Measurements from ENCODE around the gene IPCEF1.

IPCEF1 gene

GRCh38 chr6:154243793-154244750 lies 112.5 kb downstream of the IPCEF1 start:
- no peak for DNase-seq

- no peak for DNase-seq
These were observed 113.8 kb downstream of the IPCEF1 start for GRCh38 chr6:154242617-154243357.

DNA sequence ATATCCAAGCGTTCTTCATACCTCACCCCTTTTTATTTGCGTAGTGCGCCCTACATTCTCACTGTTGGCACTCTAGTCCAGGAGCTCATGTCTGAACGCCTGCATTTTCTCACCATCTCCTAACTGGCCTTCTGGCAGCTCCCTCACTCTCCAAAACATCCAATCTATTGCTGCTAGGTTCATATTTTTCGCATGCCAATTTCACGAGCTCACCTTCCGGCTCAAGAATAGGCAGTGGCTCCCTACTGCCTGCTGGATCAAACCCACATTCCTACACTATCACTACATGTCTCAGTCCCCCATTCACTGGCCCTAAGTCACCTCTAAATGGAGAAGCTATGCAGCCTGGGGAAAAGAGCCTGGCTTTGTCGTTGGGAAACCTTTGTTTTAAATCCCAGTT lies 115.0 kb downstream of the IPCEF1 start:
- no peak for DNase-seq

DNA sequence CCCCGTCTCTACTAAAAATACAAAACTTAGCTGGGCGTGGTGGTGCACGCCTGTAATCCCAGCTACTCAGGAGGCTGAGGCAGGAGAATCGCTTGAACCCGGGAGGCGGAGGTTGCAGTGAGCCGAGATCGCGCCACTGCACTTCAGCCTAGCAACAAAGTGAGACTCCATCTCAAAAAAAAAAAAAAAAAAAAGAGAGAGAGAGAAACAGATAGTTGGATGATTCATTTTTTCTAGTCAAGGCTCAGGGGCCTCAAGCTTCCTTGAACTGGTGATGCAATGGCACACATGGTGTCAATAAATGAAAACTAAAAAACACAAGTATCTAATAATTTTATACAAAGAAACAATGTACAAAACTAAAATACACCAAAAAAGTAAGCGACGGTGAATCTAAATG lies 115.5 kb downstream of the IPCEF1 start:
- DNase-seq = peak; percentile 22

DNA sequence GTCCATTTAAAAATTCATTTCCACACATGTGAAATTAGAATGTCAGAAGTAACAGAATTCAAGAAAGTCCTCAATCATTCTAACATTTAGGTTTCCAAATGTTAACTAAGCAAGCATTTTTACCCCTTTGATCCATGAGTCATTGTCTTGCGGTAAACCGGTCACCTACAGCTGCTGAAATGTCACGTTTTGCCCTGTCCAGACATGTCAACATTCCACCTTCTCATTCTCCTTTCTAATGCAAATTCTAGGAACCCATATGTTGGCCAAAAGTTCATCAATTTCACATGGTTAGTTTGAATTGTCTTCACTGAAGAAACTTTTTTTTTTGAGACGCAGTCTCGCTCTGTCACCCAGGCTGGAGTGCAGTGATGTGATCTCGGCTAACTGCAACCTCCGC lies 117.2 kb downstream of the IPCEF1 start:
- no peak for DNase-seq

DNA sequence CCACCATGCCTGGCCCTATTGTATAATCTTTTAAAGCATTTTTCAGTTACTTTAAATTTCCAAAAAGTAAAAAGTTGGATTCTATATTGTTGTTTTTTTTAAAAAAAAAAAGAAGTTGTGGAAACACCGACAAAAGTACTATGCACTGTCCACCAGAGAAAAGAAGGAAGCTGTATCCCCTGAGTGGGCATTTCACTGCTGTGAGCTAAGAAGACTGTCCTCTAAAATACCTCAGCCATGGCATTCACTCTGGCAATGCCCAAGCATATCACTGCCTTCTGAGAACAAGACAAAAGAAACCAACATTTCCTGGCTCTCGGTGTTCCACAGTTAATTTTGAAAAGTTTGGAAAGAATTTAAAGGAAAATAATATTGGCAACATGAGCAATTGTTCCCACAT lies 117.8 kb downstream of the IPCEF1 start:
- DNase-seq = no peak

- no peak for DNase-seq
These were observed 119.8 kb downstream of the IPCEF1 start for GRCh38 chr6:154236646-154237301.

DNA sequence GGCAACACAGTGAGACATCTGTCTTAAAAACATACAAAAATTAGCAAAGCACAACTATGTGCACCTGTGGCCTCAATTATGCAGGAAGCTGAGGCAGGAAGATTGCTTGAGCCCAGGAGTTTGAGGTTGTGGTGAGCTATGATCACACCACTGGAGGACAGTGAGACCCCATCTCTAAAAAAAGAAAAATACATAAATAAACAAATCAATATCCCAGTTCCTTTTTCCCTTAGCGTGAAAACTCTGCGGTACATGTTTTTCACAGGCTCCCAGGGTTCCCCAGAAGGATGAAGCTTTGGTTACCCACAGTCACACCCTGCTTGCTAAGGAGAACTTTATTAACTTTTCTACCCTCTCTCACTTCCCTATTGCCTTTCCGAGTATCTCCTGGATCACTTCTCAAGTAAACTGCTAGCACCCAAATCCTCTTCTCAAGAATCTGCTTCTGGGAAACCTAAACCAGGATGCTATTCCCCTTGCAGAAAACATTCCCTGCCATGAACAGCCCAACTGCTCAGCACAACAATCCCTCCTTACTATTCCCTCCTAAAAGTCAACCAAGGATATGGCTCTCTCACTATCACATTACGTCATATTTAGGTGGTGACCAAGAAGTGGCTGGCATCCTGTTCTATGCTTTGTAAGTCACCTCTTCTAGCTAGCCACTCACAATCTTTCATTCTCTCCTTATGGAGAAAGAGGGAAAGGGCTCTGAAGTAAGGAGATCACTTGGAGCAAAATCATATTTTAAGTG lies 122.4 kb downstream of the IPCEF1 start:
- DNase-seq = no peak

GRCh38 chr6:154233383-154233782 lies 123.2 kb downstream of the IPCEF1 start:
- DNase-seq = no peak

GRCh38 chr6:154232013-154232910 lies 124.3 kb downstream of the IPCEF1 start:
- DNase-seq = peak; percentile 40

DNA sequence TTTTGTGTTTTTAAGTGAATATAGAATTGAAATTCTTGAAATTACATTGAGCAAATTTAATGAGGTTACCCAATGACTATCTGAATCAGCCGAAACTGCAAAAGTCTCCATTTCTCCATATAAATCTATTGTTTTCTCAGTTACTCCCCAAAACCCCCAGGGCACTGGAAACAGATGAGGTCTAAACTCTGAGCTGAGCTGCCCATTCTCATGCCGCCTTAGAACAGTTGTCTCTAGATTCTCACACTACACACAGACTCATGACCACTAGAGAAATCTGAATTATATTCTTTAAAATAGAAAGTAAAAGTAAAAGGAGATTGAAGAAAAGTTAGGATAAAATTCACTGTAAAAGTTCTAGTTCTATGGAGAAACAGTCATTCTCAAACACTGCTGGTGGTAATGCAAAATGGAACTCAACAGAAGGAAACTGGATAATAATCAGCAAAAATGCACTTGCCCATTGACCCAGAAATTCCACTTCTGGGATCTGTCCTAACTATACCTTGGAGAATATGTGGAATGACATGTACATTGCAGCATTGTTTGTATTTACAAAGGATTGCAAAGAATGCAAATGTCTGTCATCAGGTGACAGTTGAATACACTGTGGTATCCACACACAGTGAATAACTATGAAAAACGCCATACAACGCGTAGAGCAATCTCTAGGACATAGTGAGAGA lies 125.5 kb downstream of the IPCEF1 start:
- peak; percentile 67 for DNase-seq

DNA sequence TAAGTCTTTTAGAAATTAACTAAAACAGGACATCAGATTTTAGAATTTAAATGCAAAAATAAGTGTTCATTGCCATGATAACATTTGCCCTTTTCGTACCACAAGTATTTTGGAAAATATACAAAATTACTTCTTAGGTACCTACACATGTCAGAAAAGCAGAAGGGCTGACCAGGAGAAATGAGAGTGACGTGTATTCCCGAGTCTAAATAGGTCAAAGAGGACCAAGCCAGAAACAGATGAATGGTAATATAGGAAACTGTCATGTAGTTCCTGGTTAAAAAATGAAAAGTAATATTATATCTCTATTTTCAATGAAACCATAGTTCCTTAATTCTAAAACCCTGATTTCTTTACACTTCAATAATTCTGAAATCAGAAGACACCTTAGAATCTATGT lies 126.2 kb downstream of the IPCEF1 start:
- peak; percentile 60 for DNase-seq

DNA sequence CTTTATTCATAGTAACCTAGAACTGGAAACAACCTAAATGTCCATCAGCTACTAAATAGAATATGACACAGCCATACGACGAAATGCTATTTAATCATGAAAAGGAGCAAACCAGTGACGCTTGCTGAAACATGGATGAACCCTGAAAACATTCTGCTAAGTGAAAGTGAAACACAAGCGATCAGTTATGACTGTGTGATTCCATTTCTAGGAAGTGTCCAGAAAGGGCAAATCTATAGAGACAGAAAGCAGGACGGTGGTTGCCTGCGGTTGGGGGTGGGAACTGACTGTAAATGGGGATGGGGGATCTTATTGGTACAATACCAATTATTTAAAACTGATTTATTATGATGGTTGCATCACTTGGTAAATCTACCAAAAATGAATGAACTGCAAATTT lies 126.8 kb downstream of the IPCEF1 start:
- DNase-seq = peak; percentile 94

DNA sequence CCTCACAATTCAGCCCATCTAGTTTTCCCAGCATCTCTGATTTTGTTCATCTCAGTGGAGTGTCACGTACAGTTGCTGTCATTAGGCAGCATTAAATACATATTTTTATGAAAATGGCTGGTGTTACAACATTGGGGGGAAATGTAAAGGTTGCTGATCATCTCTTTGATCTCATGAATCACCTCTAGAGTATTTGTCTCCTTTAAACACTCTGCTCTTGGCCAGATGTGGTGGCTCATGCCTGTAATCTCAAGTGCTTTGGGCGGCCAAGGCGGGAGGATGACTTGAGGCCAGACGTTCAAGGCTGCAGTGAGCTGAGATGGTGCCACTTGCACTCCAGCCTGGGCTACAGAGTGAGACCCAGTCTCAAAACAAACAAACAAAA lies 128.1 kb downstream of the IPCEF1 start:
- no peak for DNase-seq

DNA sequence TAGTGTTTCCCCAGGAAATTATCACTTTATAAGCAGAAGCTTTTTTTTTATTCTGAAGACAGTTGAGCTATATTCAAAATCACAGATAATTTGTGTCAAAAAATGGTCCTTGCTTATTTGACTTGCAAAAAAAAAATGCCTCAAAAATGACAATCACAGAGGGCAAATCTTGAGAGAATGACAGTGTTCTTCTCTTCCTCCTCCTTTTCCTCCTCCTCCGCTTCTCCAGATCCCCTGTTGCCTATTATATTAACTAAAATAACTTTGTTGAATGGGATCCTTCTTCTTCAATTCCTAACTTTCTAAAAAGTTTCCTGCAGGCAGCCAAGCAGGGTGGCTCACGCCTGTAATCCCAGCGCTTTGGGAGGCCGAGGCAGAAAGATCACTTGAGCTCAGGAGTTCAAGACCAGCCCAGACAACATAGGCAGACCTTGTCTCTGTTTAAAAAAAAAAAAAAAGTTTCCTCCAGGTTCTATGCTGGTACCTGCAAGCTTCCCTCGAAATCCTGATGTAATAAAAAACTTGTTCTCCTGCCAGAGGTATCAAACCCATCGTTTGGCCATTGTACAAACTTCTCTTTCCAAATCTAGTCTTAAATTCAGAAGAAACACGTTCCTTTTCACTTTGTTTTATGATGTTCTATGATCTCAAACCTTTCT lies 128.6 kb downstream of the IPCEF1 start:
- DNase-seq = no peak

DNA sequence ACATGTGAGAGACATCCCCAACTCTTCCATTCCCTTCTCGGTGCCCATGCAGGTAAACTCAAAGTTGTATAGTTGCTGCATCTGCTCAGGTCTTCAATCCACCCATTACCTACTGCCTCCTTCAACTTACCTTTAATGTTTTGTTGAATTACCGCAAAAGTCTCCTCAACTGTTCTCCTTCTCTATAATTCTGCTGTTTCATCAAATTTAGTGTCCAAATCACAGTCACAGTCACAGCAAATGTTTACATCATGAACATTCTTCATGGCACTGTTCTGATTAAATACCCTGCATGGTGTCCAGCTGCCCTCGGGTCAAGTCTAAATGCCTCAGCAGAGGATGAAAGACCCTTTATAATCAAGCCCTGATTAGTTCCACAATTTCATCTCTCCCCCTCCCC lies 130.1 kb downstream of the IPCEF1 start:
- DNase-seq = no peak

- no peak for DNase-seq
These were observed 133.3 kb downstream of the IPCEF1 start for GRCh38 chr6:154223296-154223695.

GRCh38 chr6:154222716-154223115 lies 133.9 kb downstream of the IPCEF1 start:
- no peak for DNase-seq

DNA sequence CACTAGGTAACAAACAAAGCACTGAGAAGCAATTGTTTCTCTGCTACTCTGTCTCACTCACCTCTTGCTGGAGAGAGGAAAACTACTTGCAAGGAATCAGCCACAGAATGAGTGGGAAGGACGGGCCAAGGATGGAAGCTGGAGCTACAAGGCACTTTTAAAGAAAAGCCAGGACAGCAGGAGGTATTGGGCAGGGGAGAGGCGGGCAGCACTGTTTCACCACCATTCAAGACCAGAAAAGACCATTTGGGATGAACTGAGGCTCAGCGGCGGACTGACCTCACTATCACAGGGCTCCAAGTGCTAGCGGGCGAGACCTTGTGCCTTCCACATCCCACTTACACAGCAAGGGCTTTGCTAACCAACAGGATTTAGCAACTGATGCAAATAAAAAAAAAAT lies 137.4 kb downstream of the IPCEF1 start:
- no peak for DNase-seq

DNA sequence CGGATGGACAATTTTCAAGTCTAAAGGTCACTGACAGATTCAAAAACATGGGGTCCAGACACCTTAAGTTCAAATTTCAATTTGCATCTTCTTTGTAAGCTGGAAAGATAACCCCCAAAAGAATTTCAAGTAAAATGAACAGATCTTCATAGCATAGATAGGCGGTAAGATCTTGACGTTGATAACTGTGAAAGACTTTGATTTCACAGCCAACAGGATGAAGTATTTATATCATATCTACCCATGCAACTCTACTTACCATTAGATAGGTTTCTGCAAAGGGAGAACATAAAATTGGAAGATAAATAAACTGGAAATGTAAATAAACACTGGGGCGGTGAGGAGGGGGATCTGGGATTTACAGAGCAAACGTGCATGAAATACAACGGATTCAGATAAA lies 137.8 kb downstream of the IPCEF1 start:
- no peak for DNase-seq

GRCh38 chr6:154218301-154218700 lies 138.3 kb downstream of the IPCEF1 start:
- DNase-seq = peak; percentile 69

Data from OCI-M1 (cell line).